GM21447 (cell line): ENCODE results near the gene ATP6V1G2.
"Not testable (repeated sequence)": the region's sequence is repeated elsewhere in the genome, so short reads cannot be mapped to it uniquely, and the experiment has no call there.

ENCODE experiments used
- ATAC-seq: cut with Tn5 transposase; IDR thresholded peaks from one replicate; pipeline ENCODE4 v1.9.1; 2021; ENCODE audit not compliant: unreplicated experiment

ATP6V1G2 gene

GRCh38 chr6:31575952-31576685 is 29.7 kb upstream of the ATP6V1G2 start:
- no peak for ATAC-seq

- ATAC-seq = no peak
Observed at GRCh38 chr6:31575335-31575901, 29.0 kb upstream of the ATP6V1G2 start, which contains the start of gene TNF. TSS of gene TNF (plus strand) at chr6:31575565. CDS start at chr6:31575742, 177 bp downstream.

GRCh38 chr6:31574106-31575061 is 28.0 kb upstream of the ATP6V1G2 start:
- no peak for ATAC-seq

- ATAC-seq = no peak
Observed at GRCh38 chr6:31573239-31574105, 27.1 kb upstream of the ATP6V1G2 start.

GRCh38 chr6:31572041-31572911 is 25.9 kb upstream of the ATP6V1G2 start, which contains the start of gene LTA:
TSS of gene LTA (plus strand) at chr6:31572289. CDS start at chr6:31572743, 454 bp downstream.
- peak; percentile 44 for ATAC-seq

GRCh38 chr6:31569861-31570536 is 23.6 kb upstream of the ATP6V1G2 start:
- no peak for ATAC-seq

- peak; percentile 59 for ATAC-seq
Observed at GRCh38 chr6:31568537-31568961, 22.1 kb upstream of the ATP6V1G2 start.

- no peak for ATAC-seq
Observed at GRCh38 chr6:31567531-31568370, 21.3 kb upstream of the ATP6V1G2 start.

- no peak for ATAC-seq
Observed at GRCh38 chr6:31560697-31561058, 14.3 kb upstream of the ATP6V1G2 start.

GRCh38 chr6:31559958-31560696 is 13.7 kb upstream of the ATP6V1G2 start:
- ATAC-seq = peak; percentile 62

- peak; percentile 1 for ATAC-seq
Observed at GRCh38 chr6:31559606-31559957, 13.2 kb upstream of the ATP6V1G2 start.

- ATAC-seq = no peak
Observed at GRCh38 chr6:31558631-31559500, 12.5 kb upstream of the ATP6V1G2 start.

GRCh38 chr6:31558318-31558625 is 11.9 kb upstream of the ATP6V1G2 start:
- no peak for ATAC-seq

- no peak for ATAC-seq
Observed at GRCh38 chr6:31557443-31558317, 11.3 kb upstream of the ATP6V1G2 start.

GRCh38 chr6:31556307-31556706 is 9.9 kb upstream of the ATP6V1G2 start:
- no peak for ATAC-seq

GRCh38 chr6:31551371-31551770 is 5.0 kb upstream of the ATP6V1G2 start:
- ATAC-seq = not testable (repeated sequence)
